Astrocyte (in vitro differentiated cells and primary cell): ENCODE measurements around the gene CSKMT.

Source experiments
- CTCF ChIP-seq: IDR thresholded peaks from 2 replicates; pipeline ENCODE4 v1.5.1; 2011; ENCODE audit warnings: low read depth, mild to moderate bottlenecking, inconsistent platforms, low read length, moderate library complexity; ENCODE audit not compliant: insufficient read depth
- EZH2 ChIP-seq: IDR thresholded peaks from 2 replicates; pipeline ENCODE4 v1.6.1; 2012; ENCODE audit warnings: mild to moderate bottlenecking, low read length, inconsistent platforms; ENCODE audit not compliant: insufficient read depth

- no peak for TF ChIP-seq CTCF
- TF ChIP-seq EZH2 = no peak
These were observed 6.7 kb downstream of the CSKMT start, which contains the start of the genes LBHD1 and UQCC3 for GRCh38 chr11:62671608-62672389.
